GM12878 (cell line): ENCODE measurements around the gene DCTN1. TPM values are rescaled to one million over a fixed set of nuclear protein-coding genes. Genes with fewer than 3 reads are reported as not detected.

Experiments used
- ATAC-seq: fragments of 200-7000 bp; cut with Tn5 transposase; 3 replicates; pipeline ENCODE4 v1.9.1; 2020; ENCODE audit warnings: mild to moderate bottlenecking, moderate library complexity
- BruUV-seq: library from RNA; stranded (reverse); fragments of 400-500 nt; replicated peaks from 2 replicates; lab custom pipeline; 2021; lab: Mats Ljungman, UMichigan
- CTCF ChIA-PET: fragments of 300-600 bp; sonication (Branson Sonifier 250); formaldehyde crosslinking; extraction: SDS; loops from one replicate; lab custom pipeline; 2021; ENCODE audit warnings: inconsistent platforms; lab: Yijun Ruan, JAX
- POLR2A ChIA-PET: fragments of 350-600 bp; formaldehyde crosslinking; extraction: SDS; loops from one replicate; lab custom pipeline; 2021; ENCODE audit warnings: inconsistent platforms; lab: Charles Lee
- RAD21 ChIA-PET: fragments of 300-600 bp; sonication (Branson Sonifier 250); formaldehyde crosslinking; loops from one replicate; lab custom pipeline; 2023; ENCODE audit warnings: antibody characterized with exemption; ENCODE audit not compliant: unreplicated experiment; lab: Charles Lee
- SMC1A ChIA-PET: fragments of 300-600 bp; sonication (Branson Sonifier 250); formaldehyde crosslinking; loops from one replicate; lab custom pipeline; 2023; ENCODE audit not compliant: unreplicated experiment, uncharacterized antibody; lab: Charles Lee
- DNase-seq: peaks from one replicate; pipeline ENCODE4 v3.0.0-alpha.2; 2011; ENCODE audit warnings: low read depth, low spot score
- FAIRE-seq: peaks from 3 replicates; lab custom pipeline; 2011; peaks lifted over from hg19 to GRCh38; lab: Jason Lieb, UNC
- H2AFZ ChIP-seq: 2 replicates; pipeline ENCODE4 v1.6.0; 2011; ENCODE audit warnings: low read depth, low read length, control low read depth; ENCODE audit not compliant: control insufficient read depth
- H3K27ac ChIP-seq: 2 replicates; pipeline ENCODE4 v1.5.1; 2011; ENCODE audit warnings: control low read depth; ENCODE audit not compliant: control insufficient read depth, insufficient read depth
- H3K27me3 ChIP-seq, 2 experiments: replicated peaks in 1 of 2; 2 replicates each; pipeline versions ENCODE4 v1.6.0 to v1.6.1; 2011; ENCODE audit warnings: low read length in 1 of 2; ENCODE audit not compliant: control insufficient read depth in 2 of 2, insufficient read depth in 2 of 2
- H3K36me3 ChIP-seq, 2 experiments: 2 replicates each; pipeline ENCODE4 v1.5.1; 2011; ENCODE audit warnings: low read length in 1 of 2; ENCODE audit not compliant: control insufficient read depth in 2 of 2, insufficient read depth in 2 of 2
- H3K4me1 ChIP-seq: 2 replicates; pipeline ENCODE4 v1.6.1; 2011; ENCODE audit warnings: mild to moderate bottlenecking, low read length, moderate library complexity, mixed read lengths; ENCODE audit not compliant: control insufficient read depth, insufficient read depth
- H3K4me2 ChIP-seq: 2 replicates; pipeline ENCODE4 v1.6.0; 2011; ENCODE audit warnings: control low read depth; ENCODE audit not compliant: control insufficient read depth, insufficient read depth
- H3K4me3 ChIP-seq: fragments of 200-600 bp; sonication (generic); 2 replicates; pipeline ENCODE4 v1.5.1; 2016
- H3K79me2 ChIP-seq: 2 replicates; pipeline ENCODE4 v1.6.0; 2011; ENCODE audit warnings: low read length; ENCODE audit not compliant: control insufficient read depth, insufficient read depth
- H3K9ac ChIP-seq: 2 replicates; pipeline ENCODE4 v1.8.0; 2011; ENCODE audit warnings: low read length, control low read depth, mixed read lengths; ENCODE audit not compliant: control insufficient read depth, insufficient read depth
- H3K9me3 ChIP-seq: replicated peaks from 3 replicates; pipeline ENCODE4 v1.5.1; 2011; ENCODE audit warnings: mild to moderate bottlenecking, low read length; ENCODE audit not compliant: control insufficient read depth, insufficient read depth
- H4K20me1 ChIP-seq: 2 replicates; pipeline ENCODE4 v1.6.0; 2011; ENCODE audit not compliant: control insufficient read depth, insufficient read depth
- ATF3 ChIP-seq: IDR thresholded peaks from 2 replicates; pipeline ENCODE4 v1.6.1; 2011; ENCODE audit warnings: low read depth, mild to moderate bottlenecking, low read length, moderate library complexity, borderline replicate concordance; ENCODE audit errors: extremely low read depth
- PKNOX1 ChIP-seq: fragments of 450-650 bp; IDR thresholded peaks from 2 replicates; pipeline ENCODE4 v1.6.1; 2016; ENCODE audit warnings: mild to moderate bottlenecking
- RB1 ChIP-seq: fragments of 450-650 bp; formaldehyde crosslinking; IDR thresholded peaks from 2 replicates; pipeline ENCODE4 v1.6.1; 2017; ENCODE audit warnings: mild to moderate bottlenecking, borderline replicate concordance
- SIX5 ChIP-seq: IDR thresholded peaks from 2 replicates; pipeline ENCODE4 v1.6.1; 2011; ENCODE audit warnings: mild to moderate bottlenecking, low read depth, low read length, moderate library complexity; ENCODE audit not compliant: severe bottlenecking
- SMC3 ChIP-seq: IDR thresholded peaks from 2 replicates; pipeline ENCODE4 v1.6.1; 2011; ENCODE audit warnings: low read length, improper control_type of control experiment, borderline replicate concordance
- YY1 ChIP-seq: IDR thresholded peaks from 2 replicates; pipeline ENCODE4 v1.6.1; 2011; ENCODE audit warnings: low read depth, mild to moderate bottlenecking, low read length
- ZNF687 ChIP-seq: fragments of 450-650 bp; IDR thresholded peaks from 2 replicates; pipeline ENCODE4 v1.6.1; 2017; ENCODE audit warnings: mild to moderate bottlenecking, moderate library complexity
- WGBS: methylation state at CpG from one replicate; pipeline ENCODE4 v1.1.6; 2016; ENCODE audit warnings: low lambda C conversion rate; ENCODE audit not compliant: insufficient replicate concordance, insufficient coverage; ENCODE audit errors: missing lambda C conversion rate; 5-methylcytosine and 5-hydroxymethylcytosine counted together
- in situ Hi-C: fragments of 300-500 bp; cut with MboI; formaldehyde crosslinking; loops from 9 replicates; pipeline ENCODE4 v1.14.3; 2018; ENCODE audit warnings: mixed read lengths
- intact Hi-C: fragments of 100-400 bp; cut with micrococcal nuclease; formaldehyde crosslinking; loops from one replicate; pipeline ENCODE4 v1.14.2; 2022; ENCODE audit not compliant: unreplicated experiment
- polyA plus RNA-seq, 11 experiments: library from polyadenylated mRNA; depleted of rRNA in 4 of 11; unstranded in 6 of 11; stranded (reverse) in 5 of 11; fragments of >200 nt; fragmentation: Nextera tagmentation in 4 of 11; fragmentation: Illumina TruSeq in 1 of 11; extraction: Ambion mirVana in 4 of 11; extraction: Trizol in 1 of 11; gene quantifications; 1 replicate in 1 of 11; 2 replicates in 10 of 11; pipeline versions ENCODE4 v1.2.1 to v1.2.3, GENCODE V29; 2011 to 2016; ENCODE audit warnings: inconsistent platforms in 2 of 11, missing spikeins in 2 of 11, low read depth in 1 of 11
- total RNA-seq, 4 experiments: library from RNA; depleted of rRNA in 3 of 4; stranded (reverse); fragments of >200 nt in 3 of 4; fragmentation: Illumina TruSeq in 1 of 4; extraction: Trizol in 1 of 4; gene quantifications; 2 replicates each; pipeline versions ENCODE4 v1.2.1 to v1.2.3, GENCODE V29; 2013 to 2021

Gene DCTN1
- total and polyA plus RNA-seq, 10 of the 15 experiments (the other 5 are each of a cell fraction or from before 2014, with no cell fraction given): 44.1 to 116 (median 64.8) TPM

GRCh38 chr2:74347742-74348141 lies 32.4 kb downstream of the DCTN1 start:
- Histone ChIP-seq H3K4me2 (no peak overlapping the region), H3K79me2 (no peaks in the 10 kb centered on the region), H2AFZ (no peak overlapping the region), H3K4me3 (no peak overlapping the region), H3K27ac (no peak overlapping the region), H3K36me3 (no peaks in the 10 kb centered on the region), H3K9me3 (no peaks in the 10 kb centered on the region), H3K9ac (no peak overlapping the region), H3K27me3 (no peaks in the 10 kb centered on the region), H4K20me1 (no peaks in the 10 kb centered on the region), H3K4me1 (peaks cover 8% of the 10 kb centered on the region; the same call in 1 of the 2 replicates)
- RAD21 ChIA-PET: no interaction called here
- in situ Hi-C loops: no loop called here
- POLR2A ChIA-PET: interaction anchor here (0.6 to 0.7 kb wide), 2 partner anchors 9 to 204 kb away, joined by 4 to 5 read pairs; no protein-coding TSS in a partner anchor
- no peak for TF ChIP-seq YY1
- no peak for TF ChIP-seq ZNF687
- no peak for TF ChIP-seq SIX5
- TF ChIP-seq PKNOX1: no peak
- TF ChIP-seq SMC3: no peak
- no peak for TF ChIP-seq RB1
- TF ChIP-seq ATF3: no peak
- SMC1A ChIA-PET: interaction anchor here (0.8 kb wide), 1 partner anchor 196 kb away, joined by 3 read pairs; no protein-coding TSS in a partner anchor
- ATAC-seq (no peak), DNase-seq (no peak), FAIRE-seq (no peak)
- 62% methylated on average over 3 of the region's 3 CpGs for WGBS
- CTCF ChIA-PET: interaction anchor here (0.6 to 6.2 kb wide), 2 partner anchors 13 to 44 kb away, joined by 3 to 49 read pairs; no protein-coding TSS in a partner anchor
- no TSS peak for BruUV-seq
- intact Hi-C loops: no loop called here
